ENCODE measurements around the gene PEX5L. TPM values are rescaled to one million over a fixed set of nuclear protein-coding genes. Genes with fewer than 3 reads are reported as not detected.

The PEX5L gene
- total and polyA plus RNA-seq, 11 donors = 0.08 to 5.2 (median 0.22) TPM; not detected in 2

DNA sequence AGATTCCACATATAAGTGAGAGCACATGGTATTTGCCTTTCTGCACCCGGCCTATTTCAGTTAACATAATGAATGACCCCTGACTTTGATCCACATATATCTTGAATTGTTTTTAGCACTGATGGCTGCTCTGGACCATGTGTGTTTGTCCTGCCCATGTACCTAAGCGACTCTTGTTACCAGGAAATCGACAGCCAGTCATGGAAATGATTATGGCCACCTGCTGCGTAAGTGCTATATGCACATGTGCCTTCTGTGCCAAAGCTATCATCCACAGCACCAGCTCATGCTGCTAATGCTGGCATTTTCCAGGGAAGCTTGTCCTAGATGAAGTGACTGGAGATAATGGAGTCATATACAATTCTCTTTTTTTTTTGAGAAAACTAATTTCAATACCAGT is 103.7 kb downstream of the PEX5L start:
- TF ChIP-seq, protein P1, sequence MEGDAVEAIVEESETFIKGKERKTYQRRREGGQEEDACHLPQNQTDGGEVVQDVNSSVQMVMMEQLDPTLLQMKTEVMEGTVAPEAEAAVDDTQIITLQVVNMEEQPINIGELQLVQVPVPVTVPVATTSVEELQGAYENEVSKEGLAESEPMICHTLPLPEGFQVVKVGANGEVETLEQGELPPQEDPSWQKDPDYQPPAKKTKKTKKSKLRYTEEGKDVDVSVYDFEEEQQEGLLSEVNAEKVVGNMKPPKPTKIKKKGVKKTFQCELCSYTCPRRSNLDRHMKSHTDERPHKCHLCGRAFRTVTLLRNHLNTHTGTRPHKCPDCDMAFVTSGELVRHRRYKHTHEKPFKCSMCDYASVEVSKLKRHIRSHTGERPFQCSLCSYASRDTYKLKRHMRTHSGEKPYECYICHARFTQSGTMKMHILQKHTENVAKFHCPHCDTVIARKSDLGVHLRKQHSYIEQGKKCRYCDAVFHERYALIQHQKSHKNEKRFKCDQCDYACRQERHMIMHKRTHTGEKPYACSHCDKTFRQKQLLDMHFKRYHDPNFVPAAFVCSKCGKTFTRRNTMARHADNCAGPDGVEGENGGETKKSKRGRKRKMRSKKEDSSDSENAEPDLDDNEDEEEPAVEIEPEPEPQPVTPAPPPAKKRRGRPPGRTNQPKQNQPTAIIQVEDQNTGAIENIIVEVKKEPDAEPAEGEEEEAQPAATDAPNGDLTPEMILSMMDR (IDR thresholded peaks at IDR 0.05) = no peak
- no peak for TF ChIP-seq POLR2A (IDR thresholded peaks at IDR 0.05)
- H3K27me3 ChIP-seq = no peaks in the 10 kb centered on the region
- DNase-seq (no peak), ATAC-seq (no peak)
- 83 to 93% (median 86%) methylated on average over 4 of the region's 4 CpGs for WGBS, 4 donors
- H3K9me3 ChIP-seq = peaks cover 0 to 2% (median 0%) of the 10 kb centered on the region in 12 donors
- no peaks in the 10 kb centered on the region for H3K4me1 ChIP-seq
- H3K4me3 ChIP-seq = no peak overlapping the region
- H3K36me3 ChIP-seq = no peaks in the 10 kb centered on the region
- intact Hi-C loops (cut with DNase I) = loop anchor here in 1 of 10 donors (10.0 kb wide), 1 partner anchor 662 kb away; no protein-coding TSS in a partner anchor
- no peak overlapping the region for H3K27ac ChIP-seq

DNA sequence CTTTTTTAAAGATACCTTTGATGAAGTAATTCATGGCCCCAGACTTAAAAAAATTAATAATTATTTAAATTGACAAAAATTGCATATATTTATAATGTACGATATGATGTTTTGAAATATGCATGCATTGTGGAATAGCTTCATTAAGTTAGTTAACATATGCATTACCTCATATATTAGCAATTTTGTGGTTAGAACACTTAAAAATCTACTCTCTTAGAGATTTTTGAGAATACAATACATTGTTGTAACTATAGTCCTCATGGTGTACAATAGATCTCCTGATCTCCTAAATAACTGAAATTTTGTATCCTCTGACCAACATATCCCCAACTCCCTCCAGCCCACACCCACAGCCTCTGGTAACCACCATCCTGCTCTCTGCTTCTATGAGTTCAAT is 104.1 kb downstream of the PEX5L start:
- peaks cover 0 to 2% (median 0%) of the 10 kb centered on the region in 12 donors for H3K9me3 ChIP-seq
- no peak for ATAC-seq
- no peaks in the 10 kb centered on the region for H3K27me3 ChIP-seq
- 91 to 98% (median 93%) methylated on average over 1 of the region's 1 CpG for WGBS, 4 donors
- H3K36me3 ChIP-seq = no peaks in the 10 kb centered on the region
- TF ChIP-seq, protein P1 (IDR thresholded peaks at IDR 0.05) = no peak
- TF ChIP-seq POLR2A (IDR thresholded peaks at IDR 0.05) = no peak
- H3K4me1 ChIP-seq = no peaks in the 10 kb centered on the region
- H3K4me3 ChIP-seq = no peak overlapping the region
- no peak for DNase-seq
- intact Hi-C loops (cut with DNase I) = loop anchor here in 1 of 10 donors (10.0 kb wide), 1 partner anchor 662 kb away; no protein-coding TSS in a partner anchor
- H3K27ac ChIP-seq = no peak overlapping the region

DNA sequence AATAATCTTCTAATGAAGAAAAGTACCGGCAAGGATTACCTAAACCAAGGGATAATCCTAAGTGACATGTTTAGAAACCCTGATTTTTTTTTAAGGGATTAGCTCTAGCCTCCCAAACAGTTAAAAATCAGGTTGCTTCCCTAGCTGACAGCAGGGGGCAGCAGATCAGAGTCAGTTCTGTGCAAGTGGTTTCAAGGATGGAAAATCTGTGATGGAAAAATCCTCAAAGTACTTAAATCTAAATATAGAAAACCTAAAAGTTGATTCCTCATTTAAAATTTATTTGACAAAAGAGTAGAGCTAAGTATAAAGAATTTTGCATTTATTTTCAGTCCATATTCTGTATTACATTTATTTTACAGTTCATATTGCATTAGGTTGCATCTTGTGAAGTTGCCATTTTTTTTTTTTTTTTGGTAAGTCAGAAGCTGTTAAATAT is 107.6 kb downstream of the PEX5L start:
- no peaks in the 10 kb centered on the region for H3K9me3 ChIP-seq
- no peak for TF ChIP-seq POLR2A (IDR thresholded peaks at IDR 0.05)
- TF ChIP-seq, protein P1 (IDR thresholded peaks at IDR 0.05) = peak; percentile 53 to 74 (median 60)
- peaks cover 0 to 8% (median 0%) of the 10 kb centered on the region in 9 donors for H3K27me3 ChIP-seq
- DNase-seq (peak in 1 of 5 donors; percentile 8), ATAC-seq (no peak)
- no peaks in the 10 kb centered on the region for H3K36me3 ChIP-seq
- H3K4me1 ChIP-seq = no peaks in the 10 kb centered on the region
- H3K27ac ChIP-seq = no peak overlapping the region
- intact Hi-C loops (cut with DNase I) = loop anchor here in 1 of 10 donors (10.0 kb wide), 1 partner anchor 666 kb away; no protein-coding TSS in a partner anchor
- no peak overlapping the region for H3K4me3 ChIP-seq
- WGBS, 4 donors = 10 to 29% (median 15%) methylated on average over 1 of the region's 1 CpG

DNA sequence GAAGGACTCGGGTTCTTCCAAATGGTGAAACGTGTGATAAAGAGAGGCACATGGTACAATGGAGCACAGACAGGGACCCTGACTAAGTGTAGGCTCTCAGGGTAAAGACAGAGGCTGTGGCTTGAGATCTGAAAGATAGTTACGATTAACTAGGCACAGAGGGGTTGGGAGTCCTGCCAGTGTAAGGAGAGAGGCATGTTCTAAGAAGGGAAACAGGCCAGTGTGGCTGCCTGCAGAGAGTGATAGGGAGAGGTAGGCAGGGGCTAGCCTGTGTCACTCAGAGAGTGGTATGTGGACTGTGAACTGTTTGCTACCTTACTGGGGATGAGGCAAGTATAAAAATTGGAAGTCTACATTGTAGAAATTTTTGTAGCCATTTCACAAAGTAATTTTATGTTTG is 109.5 kb downstream of the PEX5L start:
- no peaks in the 10 kb centered on the region for H3K4me1 ChIP-seq
- 71 to 75% (median 72%) methylated on average over 3 of the region's 3 CpGs for WGBS, 4 donors
- H3K27me3 ChIP-seq = peaks cover 0 to 10% (median 0%) of the 10 kb centered on the region in 9 donors
- H3K36me3 ChIP-seq = no peaks in the 10 kb centered on the region
- no peak for TF ChIP-seq POLR2A (IDR thresholded peaks at IDR 0.05)
- TF ChIP-seq, protein P1 (IDR thresholded peaks at IDR 0.05) = no peak
- H3K9me3 ChIP-seq = no peaks in the 10 kb centered on the region
- ATAC-seq (no peak), DNase-seq (no peak)
- intact Hi-C loops (cut with DNase I) = loop anchor here in 1 of 10 donors (10.0 kb wide), 1 partner anchor 668 kb away; no protein-coding TSS in a partner anchor
- H3K27ac ChIP-seq = no peak overlapping the region
- no peak overlapping the region for H3K4me3 ChIP-seq

All from heart left ventricle (tissue), 16 donors.